GM10248 (cell line): ENCODE data around the gene RIOK3.

Experiments used
- CTCF ChIA-PET: fragments of 300-600 bp; sonication (Branson Sonifier 250); formaldehyde crosslinking; extraction: SDS; loops from one replicate; lab custom pipeline; 2021; ENCODE audit warnings: antibody characterized with exemption; lab: Yijun Ruan, JAX
- POLR2A ChIA-PET: fragments of 350-650 bp; sonication (Branson Sonifier 250); formaldehyde crosslinking; extraction: SDS; loops from one replicate; lab custom pipeline; 2020; ENCODE audit warnings: antibody characterized with exemption; lab: Yijun Ruan, JAX
- DNase-seq: peaks from one replicate; pipeline ENCODE4 v3.0.0; 2012; ENCODE audit errors: extremely low spot score
- TF ChIP-seq, protein P1 (sequence below): IDR thresholded peaks from 2 replicates; pipeline ENCODE4 v1.5.1; 2012; ENCODE audit warnings: mild to moderate bottlenecking, low read depth; ENCODE audit errors: extremely low read depth, missing control alignments, control extremely low read depth

Gene RIOK3

DNA sequence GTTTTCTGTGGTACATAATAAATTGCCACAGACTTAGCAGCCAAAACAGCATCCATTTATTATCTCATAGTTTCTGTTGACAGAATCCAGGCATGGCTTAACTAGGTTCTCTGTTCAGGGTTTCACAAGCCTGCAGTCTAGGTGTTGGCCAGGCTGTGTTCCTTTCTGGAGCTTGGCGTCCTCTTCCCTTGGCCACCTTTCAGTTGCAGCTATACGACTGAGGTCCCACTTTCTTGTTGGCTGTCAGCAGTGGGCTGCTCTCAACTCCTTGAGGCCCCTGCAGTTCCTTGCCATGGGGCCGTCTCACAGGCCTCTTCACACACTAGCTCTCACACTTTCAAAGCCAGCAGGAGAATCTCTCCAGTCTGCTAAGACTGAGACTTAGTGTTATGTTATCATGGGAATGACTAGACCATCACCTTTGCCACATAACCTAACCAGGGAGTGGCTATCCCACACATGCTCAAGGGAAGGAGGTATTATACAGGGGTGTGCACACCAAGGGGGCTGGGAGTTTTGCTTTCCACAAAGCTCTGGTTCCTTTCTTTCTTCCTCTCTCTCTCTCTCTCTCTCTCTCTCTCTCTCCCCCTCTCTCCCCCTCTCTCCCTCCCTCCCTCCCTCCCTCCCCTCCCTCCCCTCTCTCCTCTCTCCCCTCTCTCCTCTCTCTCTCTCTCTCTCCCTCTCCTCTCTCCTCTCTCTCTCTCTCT lies 15.8 kb downstream of the RIOK3 start:
- CTCF ChIA-PET: interaction anchor here (1.0 to 2.1 kb wide), 5 partner anchors 9 to 30 kb away, joined by 3 to 8 read pairs (median 4); no protein-coding TSS in a partner anchor
- POLR2A ChIA-PET: interaction anchor here (1.1 kb wide), 1 partner anchor 14 kb away, joined by 3 read pairs; no protein-coding TSS in a partner anchor
- TF ChIP-seq, protein P1, sequence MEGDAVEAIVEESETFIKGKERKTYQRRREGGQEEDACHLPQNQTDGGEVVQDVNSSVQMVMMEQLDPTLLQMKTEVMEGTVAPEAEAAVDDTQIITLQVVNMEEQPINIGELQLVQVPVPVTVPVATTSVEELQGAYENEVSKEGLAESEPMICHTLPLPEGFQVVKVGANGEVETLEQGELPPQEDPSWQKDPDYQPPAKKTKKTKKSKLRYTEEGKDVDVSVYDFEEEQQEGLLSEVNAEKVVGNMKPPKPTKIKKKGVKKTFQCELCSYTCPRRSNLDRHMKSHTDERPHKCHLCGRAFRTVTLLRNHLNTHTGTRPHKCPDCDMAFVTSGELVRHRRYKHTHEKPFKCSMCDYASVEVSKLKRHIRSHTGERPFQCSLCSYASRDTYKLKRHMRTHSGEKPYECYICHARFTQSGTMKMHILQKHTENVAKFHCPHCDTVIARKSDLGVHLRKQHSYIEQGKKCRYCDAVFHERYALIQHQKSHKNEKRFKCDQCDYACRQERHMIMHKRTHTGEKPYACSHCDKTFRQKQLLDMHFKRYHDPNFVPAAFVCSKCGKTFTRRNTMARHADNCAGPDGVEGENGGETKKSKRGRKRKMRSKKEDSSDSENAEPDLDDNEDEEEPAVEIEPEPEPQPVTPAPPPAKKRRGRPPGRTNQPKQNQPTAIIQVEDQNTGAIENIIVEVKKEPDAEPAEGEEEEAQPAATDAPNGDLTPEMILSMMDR: no peak
- no peak for DNase-seq

DNA sequence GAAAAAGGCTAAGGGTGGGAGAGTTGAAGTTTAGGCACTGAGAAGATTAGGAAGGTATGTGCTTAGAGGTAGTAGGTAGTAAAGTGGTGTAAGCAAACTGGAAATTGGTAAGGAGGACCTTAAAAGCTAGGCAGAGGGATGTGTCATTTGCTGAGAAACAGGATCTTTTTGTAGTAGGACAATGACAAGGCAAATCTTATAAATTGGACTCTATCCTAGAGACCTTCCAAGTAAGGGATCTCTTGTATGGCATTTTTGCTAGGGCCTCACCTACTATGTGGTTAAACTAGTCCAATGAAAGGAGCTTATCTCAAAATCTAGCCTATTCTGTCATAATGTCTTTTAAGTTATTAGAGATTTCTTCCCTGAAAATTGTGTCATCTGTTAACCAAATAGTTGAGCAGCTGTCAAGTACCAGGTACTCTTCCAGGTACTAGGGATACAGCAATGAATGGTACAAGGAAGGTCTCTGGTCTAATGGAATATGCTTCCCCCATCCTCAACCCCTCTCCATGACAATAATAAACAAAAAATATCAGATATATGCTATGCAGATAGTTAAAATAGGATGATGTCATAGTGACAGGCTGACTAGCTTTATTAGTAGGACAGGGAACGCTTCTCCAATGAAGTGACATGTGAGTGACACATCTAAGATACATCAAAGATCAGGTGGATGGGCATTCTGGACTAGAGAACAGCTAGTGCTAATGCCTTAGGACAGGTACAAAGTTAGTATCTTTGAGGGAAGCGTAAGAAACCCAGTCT lies 17.7 kb downstream of the RIOK3 start:
- ChIA-PET POLR2A (interaction anchor here (1.3 kb wide), 1 partner anchor 13 kb away, joined by 3 read pairs; no protein-coding TSS in a partner anchor), CTCF (interaction anchor here (0.8 to 2.1 kb wide), 4 partner anchors 17 to 339 kb away, joined by 3 to 8 read pairs (median 4); no protein-coding TSS in a partner anchor)
- TF ChIP-seq, protein P1: no peak
- no peak for DNase-seq

DNA sequence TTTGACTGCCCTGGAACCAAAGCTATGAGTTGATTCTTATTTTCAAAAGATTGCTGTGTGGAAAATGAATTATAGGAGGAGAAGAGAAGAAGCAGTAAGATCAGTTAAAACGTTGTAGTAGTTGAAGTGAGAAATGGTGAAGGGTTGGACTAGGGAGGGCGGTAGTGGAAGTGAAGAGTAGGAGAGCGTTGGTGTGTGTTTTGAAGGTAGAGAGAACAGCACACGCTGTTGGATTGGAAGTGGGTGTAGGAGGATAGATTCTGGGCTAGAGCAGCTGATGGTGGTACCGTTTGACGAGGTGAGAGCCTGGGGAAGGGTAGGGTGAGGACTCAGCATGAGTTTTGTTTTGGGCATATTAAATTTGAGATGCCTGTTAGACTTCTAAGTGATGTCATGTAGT lies 18.4 kb downstream of the RIOK3 start:
- CTCF ChIA-PET: interaction anchor here (0.8 to 1.1 kb wide), 2 partner anchors 16 to 18 kb away, joined by 3 read pairs; no protein-coding TSS in a partner anchor

GRCh38 chr18:23479829-23480505 lies 26.9 kb downstream of the RIOK3 start:
- DNase-seq: no peak
- CTCF ChIA-PET: interaction anchor here (1.5 to 11.4 kb wide), 3 partner anchors 8 to 67 kb away, joined by 3 to 178 read pairs (median 10); partner anchors contain the start of gene RMC1
- TF ChIP-seq, protein P1: no peak
- POLR2A ChIA-PET: interaction anchor here (0.6 to 0.7 kb wide), 2 partner anchors 59 to 440 kb away, joined by 3 read pairs; no protein-coding TSS in a partner anchor

More for the DNA sequence above, 18.4 kb downstream of the RIOK3 start:
- TF ChIP-seq, protein P1: no peak
- POLR2A ChIA-PET: interaction anchor here (1.3 kb wide), 1 partner anchor 13 kb away, joined by 3 read pairs; no protein-coding TSS in a partner anchor
- DNase-seq: no peak

DNA sequence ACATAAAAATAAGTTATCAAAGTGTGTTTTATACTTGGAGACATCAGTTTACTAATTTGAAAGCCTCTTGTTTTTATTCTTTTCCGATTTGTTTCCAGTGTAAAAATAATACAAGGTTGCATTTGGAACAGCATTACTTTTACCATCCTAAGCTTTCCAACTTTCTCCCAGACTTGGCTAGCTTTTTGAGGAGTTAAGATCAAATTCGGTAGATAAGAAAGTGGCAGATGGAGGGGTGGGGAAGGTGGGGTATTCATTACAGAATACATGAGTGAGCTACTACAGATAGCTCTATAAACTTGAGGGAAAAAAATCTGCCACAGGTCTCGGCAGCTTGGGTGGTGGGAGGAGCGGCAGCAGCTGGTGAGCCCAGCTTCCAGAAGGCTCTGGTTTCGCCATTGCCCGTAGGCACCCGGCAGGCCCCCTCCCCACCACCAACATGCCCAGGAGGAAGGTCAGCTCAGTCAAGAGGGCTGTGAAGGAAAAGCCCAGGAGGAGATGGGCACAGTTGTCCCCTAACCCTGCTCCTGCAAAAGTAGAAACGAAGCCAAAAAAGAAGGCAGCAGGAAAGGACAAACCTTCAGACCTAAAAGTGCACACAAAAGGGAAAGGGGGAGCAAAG lies 31.6 kb downstream of the RIOK3 start:
- TF ChIP-seq, protein P1: no peak
- DNase-seq: no peak
- ChIA-PET POLR2A (interaction anchor here (0.6 kb wide), 1 partner anchor 450 kb away, joined by 7 read pairs; no protein-coding TSS in a partner anchor), CTCF (interaction anchor here (0.8 to 11.4 kb wide), 8 partner anchors 10 to 353 kb away, joined by 3 to 178 read pairs (median 4); partner anchors contain the start of genes RIOK3 and RMC1)
